Measurements from ENCODE around the gene CELF4.

- no peak for TF ChIP-seq EZH2 (IDR thresholded peaks at IDR 0.05; ENCODE audit: insufficient read depth, poor library complexity, severe bottlenecking)
- TF ChIP-seq EZH2phosphoT487 (IDR thresholded peaks at IDR 0.05; ENCODE audit: insufficient read depth, low read depth), result no peak
These were observed 11.2 kb downstream of the CELF4 start for GRCh38 chr18:37554399-37554787.

All from GM23248 (cell line).